Astrocyte (in vitro differentiated cells and primary cell): Measurements from ENCODE around the gene SIK3. TPM values are rescaled to one million over a fixed set of nuclear protein-coding genes. Genes with fewer than 3 reads are reported as not detected.

Experiments
- DNase-seq: peaks from one replicate; pipeline ENCODE4 v3.0.0-alpha.2; 2010; ENCODE audit warnings: low read depth
- FAIRE-seq: peaks from 2 replicates; lab custom pipeline; 2011; peaks lifted over from hg19 to GRCh38; lab: Jason Lieb, UNC
- H2AFZ ChIP-seq: 2 replicates; pipeline ENCODE4 v1.6.0; 2012; ENCODE audit warnings: low read depth, low read length, inconsistent platforms
- H3K27ac ChIP-seq: 2 replicates; pipeline ENCODE4 v1.5.1; 2011; ENCODE audit warnings: low read depth, low read length, inconsistent platforms
- H3K27me3 ChIP-seq: 2 replicates; pipeline ENCODE4 v1.6.0; 2011; ENCODE audit warnings: low read length, inconsistent platforms; ENCODE audit not compliant: insufficient read depth
- H3K36me3 ChIP-seq: 2 replicates; pipeline ENCODE4 v1.5.1; 2011; ENCODE audit warnings: low read length, inconsistent platforms; ENCODE audit not compliant: insufficient read depth
- H3K4me1 ChIP-seq: 2 replicates; pipeline ENCODE4 v1.5.1; 2011; ENCODE audit warnings: low read length, inconsistent platforms; ENCODE audit not compliant: insufficient read depth
- H3K4me2 ChIP-seq: 2 replicates; pipeline ENCODE4 v1.6.0; 2012; ENCODE audit warnings: low read length, inconsistent platforms
- H3K4me3 ChIP-seq: 2 replicates; pipeline ENCODE4 v1.5.1; 2011; ENCODE audit warnings: low read depth, mild to moderate bottlenecking, low read length, inconsistent platforms; ENCODE audit not compliant: insufficient read depth
- H3K79me2 ChIP-seq: 2 replicates; pipeline ENCODE4 v1.6.0; 2012; ENCODE audit warnings: mild to moderate bottlenecking, low read length, inconsistent platforms; ENCODE audit not compliant: insufficient read depth
- H3K9ac ChIP-seq: 2 replicates; pipeline ENCODE4 v1.6.0; 2012; ENCODE audit warnings: mild to moderate bottlenecking, low read length, inconsistent platforms
- H3K9me3 ChIP-seq: 2 replicates; pipeline ENCODE4 v1.5.1; 2012; ENCODE audit warnings: low read depth, mild to moderate bottlenecking, low read length, inconsistent platforms; ENCODE audit not compliant: insufficient read depth
- H4K20me1 ChIP-seq: 2 replicates; pipeline ENCODE4 v1.6.0; 2012; ENCODE audit warnings: low read length, inconsistent platforms; ENCODE audit not compliant: insufficient read depth
- H3K27ac Mint-ChIP-seq: one replicate; pipeline ENCODE4 v1.8.0; 2021; ENCODE audit warnings: mild to moderate bottlenecking, mixed read lengths; ENCODE audit not compliant: unreplicated experiment
- H3K27me3 Mint-ChIP-seq: one replicate; pipeline ENCODE4 v1.8.0; 2021; ENCODE audit warnings: low read depth, mixed read lengths; ENCODE audit not compliant: unreplicated experiment
- H3K36me3 Mint-ChIP-seq: one replicate; pipeline ENCODE4 v1.8.0; 2021; ENCODE audit warnings: low read depth, mixed read lengths; ENCODE audit not compliant: unreplicated experiment
- H3K4me1 Mint-ChIP-seq: one replicate; pipeline ENCODE4 v1.8.0; 2021; ENCODE audit warnings: low read depth, mixed read lengths; ENCODE audit not compliant: unreplicated experiment
- H3K4me3 Mint-ChIP-seq: one replicate; pipeline ENCODE4 v1.8.0; 2021; ENCODE audit warnings: mild to moderate bottlenecking, moderate library complexity, mixed read lengths; ENCODE audit not compliant: unreplicated experiment
- H3K9me3 Mint-ChIP-seq: one replicate; pipeline ENCODE4 v1.8.0; 2021; ENCODE audit warnings: mild to moderate bottlenecking, mixed read lengths; ENCODE audit not compliant: unreplicated experiment
- EZH2 ChIP-seq: IDR thresholded peaks from 2 replicates; pipeline ENCODE4 v1.6.1; 2012; ENCODE audit warnings: mild to moderate bottlenecking, low read length, inconsistent platforms; ENCODE audit not compliant: insufficient read depth
- total RNA-seq: library from RNA; stranded (reverse); gene quantifications from 2 replicates; pipeline ENCODE4 v1.2.1, GENCODE V29; 2021
- TF ChIP-seq, protein P1 (sequence below): IDR thresholded peaks from 2 replicates; pipeline ENCODE4 v1.5.1; 2011; ENCODE audit warnings: low read depth, mild to moderate bottlenecking, inconsistent platforms, low read length, moderate library complexity; ENCODE audit not compliant: insufficient read depth

The SIK3 gene
- total RNA-seq, 1 donor from 2014 or later = 34.4 TPM

GRCh38 chr11:116830184-116830912 is 267.9 kb downstream of the SIK3 start:
- Histone ChIP-seq H3K9me3 (no peaks in the 10 kb centered on the region), H3K36me3 (no peaks in the 10 kb centered on the region), H3K9ac (no peak overlapping the region), H3K4me3 (no peak overlapping the region), H3K4me2 (no peak overlapping the region), H3K27me3 (no peaks in the 10 kb centered on the region), H2AFZ (no peak overlapping the region), H3K79me2 (no peaks in the 10 kb centered on the region), H3K27ac (no peak overlapping the region), H4K20me1 (no peaks in the 10 kb centered on the region), H3K4me1 (peaks cover 2% of the 10 kb centered on the region)
- H3K9me3 Mint-ChIP-seq = no peaks in the 10 kb centered on the region
- H3K36me3 Mint-ChIP-seq = no peaks in the 10 kb centered on the region
- DNase-seq (no peak), FAIRE-seq (no peak)
- H3K4me1 Mint-ChIP-seq = no peaks in the 10 kb centered on the region
- H3K27ac Mint-ChIP-seq = no peak overlapping the region
- no peak for TF ChIP-seq EZH2
- TF ChIP-seq, protein P1, sequence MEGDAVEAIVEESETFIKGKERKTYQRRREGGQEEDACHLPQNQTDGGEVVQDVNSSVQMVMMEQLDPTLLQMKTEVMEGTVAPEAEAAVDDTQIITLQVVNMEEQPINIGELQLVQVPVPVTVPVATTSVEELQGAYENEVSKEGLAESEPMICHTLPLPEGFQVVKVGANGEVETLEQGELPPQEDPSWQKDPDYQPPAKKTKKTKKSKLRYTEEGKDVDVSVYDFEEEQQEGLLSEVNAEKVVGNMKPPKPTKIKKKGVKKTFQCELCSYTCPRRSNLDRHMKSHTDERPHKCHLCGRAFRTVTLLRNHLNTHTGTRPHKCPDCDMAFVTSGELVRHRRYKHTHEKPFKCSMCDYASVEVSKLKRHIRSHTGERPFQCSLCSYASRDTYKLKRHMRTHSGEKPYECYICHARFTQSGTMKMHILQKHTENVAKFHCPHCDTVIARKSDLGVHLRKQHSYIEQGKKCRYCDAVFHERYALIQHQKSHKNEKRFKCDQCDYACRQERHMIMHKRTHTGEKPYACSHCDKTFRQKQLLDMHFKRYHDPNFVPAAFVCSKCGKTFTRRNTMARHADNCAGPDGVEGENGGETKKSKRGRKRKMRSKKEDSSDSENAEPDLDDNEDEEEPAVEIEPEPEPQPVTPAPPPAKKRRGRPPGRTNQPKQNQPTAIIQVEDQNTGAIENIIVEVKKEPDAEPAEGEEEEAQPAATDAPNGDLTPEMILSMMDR = no peak
- no peak overlapping the region for H3K4me3 Mint-ChIP-seq
- peaks cover 36% of the 10 kb centered on the region for H3K27me3 Mint-ChIP-seq

DNA sequence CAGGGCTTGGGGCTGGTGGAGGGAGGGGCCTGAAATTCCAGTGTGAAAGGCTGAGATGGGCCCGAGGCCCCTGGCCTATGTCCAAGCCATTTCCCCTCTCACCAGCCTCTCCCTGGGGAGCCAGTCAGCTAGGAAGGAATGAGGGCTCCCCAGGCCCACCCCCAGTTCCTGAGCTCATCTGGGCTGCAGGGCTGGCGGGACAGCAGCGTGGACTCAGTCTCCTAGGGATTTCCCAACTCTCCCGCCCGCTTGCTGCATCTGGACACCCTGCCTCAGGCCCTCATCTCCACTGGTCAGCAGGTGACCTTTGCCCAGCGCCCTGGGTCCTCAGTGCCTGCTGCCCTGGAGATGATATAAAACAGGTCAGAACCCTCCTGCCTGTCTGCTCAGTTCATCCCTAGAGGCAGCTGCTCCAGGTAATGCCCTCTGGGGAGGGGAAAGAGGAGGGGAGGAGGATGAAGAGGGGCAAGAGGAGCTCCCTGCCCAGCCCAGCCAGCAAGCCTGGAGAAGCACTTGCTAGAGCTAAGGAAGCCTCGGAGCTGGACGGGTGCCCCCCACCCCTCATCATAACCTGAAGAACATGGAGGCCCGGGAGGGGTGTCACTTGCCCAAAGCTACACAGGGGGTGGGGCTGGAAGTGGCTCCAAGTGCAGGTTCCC is 268.6 kb downstream of the SIK3 start, which contains the start of gene APOC3:
TSS of gene APOC3 (plus strand) at position 383 of the 659 bp plus-strand sequence. CDS start 676 bp downstream, outside the sequence.
- no peaks in the 10 kb centered on the region for H3K36me3 ChIP-seq
- DNase-seq (no peak), FAIRE-seq (no peak)
- no peak within 1 kb of the TSS for H3K9ac ChIP-seq
- H3K4me3 ChIP-seq = no peak within 1 kb of the TSS
- no peaks in the 10 kb centered on the region for H3K9me3 Mint-ChIP-seq
- no peaks in the 10 kb centered on the region for H3K79me2 ChIP-seq
- H3K27ac Mint-ChIP-seq = peak within 1 kb of the TSS; percentile 41
- no peak within 1 kb of the TSS for H3K4me2 ChIP-seq
- no peaks in the 10 kb centered on the region for H3K9me3 ChIP-seq
- no peaks in the 10 kb centered on the region for H4K20me1 ChIP-seq
- no peak within 1 kb of the TSS for H2AFZ ChIP-seq
- H3K27me3 Mint-ChIP-seq = peaks cover 32% of the 10 kb centered on the region
- H3K27ac ChIP-seq = no peak within 1 kb of the TSS
- TF ChIP-seq, protein P1 = no peak
- no peak for TF ChIP-seq EZH2
- no peaks in the 10 kb centered on the region for H3K4me1 Mint-ChIP-seq
- no peaks in the 10 kb centered on the region for H3K27me3 ChIP-seq
- H3K4me1 ChIP-seq = no peaks in the 10 kb centered on the region
- no peaks in the 10 kb centered on the region for H3K36me3 Mint-ChIP-seq
- H3K4me3 Mint-ChIP-seq = no peak within 1 kb of the TSS
